Measurements from ENCODE around the gene NME9. TPM values are rescaled to one million over a fixed set of nuclear protein-coding genes. Genes with fewer than 3 reads are reported as not detected.
"Not testable (repeated sequence)": the region's sequence is repeated elsewhere in the genome, so short reads cannot be mapped to it uniquely, and the experiment has no call there.

Gene NME9, protein sequence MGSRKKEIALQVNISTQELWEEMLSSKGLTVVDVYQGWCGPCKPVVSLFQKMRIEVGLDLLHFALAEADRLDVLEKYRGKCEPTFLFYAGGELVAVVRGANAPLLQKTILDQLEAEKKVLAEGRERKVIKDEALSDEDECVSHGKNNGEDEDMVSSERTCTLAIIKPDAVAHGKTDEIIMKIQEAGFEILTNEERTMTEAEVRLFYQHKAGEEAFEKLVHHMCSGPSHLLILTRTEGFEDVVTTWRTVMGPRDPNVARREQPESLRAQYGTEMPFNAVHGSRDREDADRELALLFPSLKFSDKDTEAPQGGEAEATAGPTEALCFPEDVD
- polyA plus RNA-seq, result under 1 TPM; 0.06 to 0.12 TPM

DNA sequence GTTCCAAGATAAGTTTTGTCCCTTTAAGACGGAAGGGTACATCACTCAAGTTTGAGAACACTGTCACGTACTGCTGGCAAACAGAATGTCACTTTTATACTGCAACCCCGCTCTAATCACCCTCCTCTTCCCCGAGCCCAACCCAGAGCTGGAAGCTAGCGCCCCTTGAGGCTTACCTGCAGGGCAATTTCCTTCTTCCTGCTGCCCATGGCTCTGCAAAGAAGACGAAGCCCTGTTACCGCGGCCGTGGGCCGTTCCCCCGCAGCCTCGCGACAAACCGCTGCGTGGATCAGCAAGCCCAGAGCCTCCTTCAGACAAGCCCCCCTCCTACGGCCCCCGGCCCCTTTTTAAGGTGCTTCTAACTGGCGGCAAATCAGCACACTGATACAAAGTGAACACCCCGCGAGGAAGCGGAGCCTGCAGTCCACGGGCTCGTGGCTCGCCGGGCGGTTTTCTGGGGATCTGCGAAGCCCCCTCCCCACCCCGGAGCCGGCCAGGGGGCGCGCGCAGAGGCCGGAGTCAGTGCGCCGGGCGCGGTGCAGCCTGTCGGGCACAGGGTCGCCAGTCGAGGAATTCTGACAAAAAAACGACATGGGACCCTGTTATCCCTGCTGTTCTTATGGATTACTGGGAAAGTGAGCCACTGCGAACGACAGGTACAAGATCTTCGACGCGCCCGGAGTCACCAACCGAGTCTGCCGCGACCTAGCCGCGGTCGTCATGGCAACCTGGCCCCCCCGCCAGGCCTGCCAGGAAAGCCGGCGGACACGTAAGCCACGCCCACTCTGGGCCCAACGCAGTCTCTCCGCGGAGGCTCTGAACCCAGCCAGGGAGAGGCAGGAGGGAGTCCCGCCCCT, at the start of gene NME9:
Gene NME9, minus strand, starts transcription at position 725 of the 857 bp plus-strand sequence. Its CDS starts 516 bp downstream, at position 209.
- H3K4me1 ChIP-seq (ENCODE audit: control insufficient read depth in 2 of 2, insufficient read depth in 2 of 2, low read length in 1 of 2), result peaks cover 6 to 8% of the 10 kb centered on the region in 2 donors
- peak within 1 kb of the TSS in 1 of 2 donors; percentile 20 for H3K27ac ChIP-seq (ENCODE audit: low read depth in 2 of 2, low read length in 1 of 2)
- H3K9me3 ChIP-seq (ENCODE audit: control insufficient read depth in 2 of 2, insufficient read depth in 1 of 2, low read depth in 1 of 2, low read length in 1 of 2), result no peaks in the 10 kb centered on the region
- no peaks in the 10 kb centered on the region for H3K36me3 ChIP-seq (ENCODE audit: control insufficient read depth in 2 of 2, insufficient read depth in 2 of 2, low read length in 1 of 2)
- H3K27me3 ChIP-seq (ENCODE audit: control insufficient read depth in 1 of 2, insufficient read depth in 2 of 2, low read length in 2 of 2), result no peaks in the 10 kb centered on the region
- 1% methylated on average over 61 to 62 of the region's 62 CpGs for WGBS, 2 donors
- H3K4me3 ChIP-seq (ENCODE audit: low read depth in 1 of 2, low read length in 2 of 2), result peak within 1 kb of the TSS; percentile 55 to 68

DNA sequence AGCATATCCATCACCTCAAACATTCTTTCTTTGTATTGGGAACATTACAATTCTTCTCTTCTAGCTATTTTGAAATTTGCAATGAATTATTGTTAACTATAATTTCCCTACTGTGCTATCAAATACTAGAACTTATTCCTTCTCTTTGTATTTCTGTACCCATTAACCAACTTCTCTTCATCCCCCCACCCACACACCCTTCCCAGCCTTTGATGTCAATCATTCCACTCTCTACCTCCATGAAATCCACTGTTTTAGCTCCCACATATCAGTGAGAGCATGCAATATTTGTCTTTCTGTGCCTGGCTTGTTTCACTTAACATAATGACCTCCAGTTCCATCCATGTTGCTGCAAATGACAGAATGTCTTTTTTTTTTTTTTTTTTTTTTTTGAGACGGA, 49.3 kb upstream of the NME9 start:
- H3K4me1 ChIP-seq (ENCODE audit: control insufficient read depth in 2 of 2, insufficient read depth in 2 of 2, low read length in 1 of 2), result peaks cover 0 to 9% of the 10 kb centered on the region in 2 donors
- no peaks in the 10 kb centered on the region for H3K9me3 ChIP-seq (ENCODE audit: control insufficient read depth in 2 of 2, insufficient read depth in 1 of 2, low read depth in 1 of 2, low read length in 1 of 2)
- no peak overlapping the region for H3K27ac ChIP-seq (ENCODE audit: low read depth in 2 of 2, low read length in 1 of 2)
- 86 to 100% methylated on average over 1 of the region's 1 CpG for WGBS, 2 donors
- no peaks in the 10 kb centered on the region for H3K27me3 ChIP-seq (ENCODE audit: control insufficient read depth in 1 of 2, insufficient read depth in 2 of 2, low read length in 2 of 2)
- H3K4me3 ChIP-seq (ENCODE audit: low read depth in 1 of 2, low read length in 2 of 2), result no peak overlapping the region
- H3K36me3 ChIP-seq (ENCODE audit: control insufficient read depth in 2 of 2, insufficient read depth in 2 of 2, low read length in 1 of 2), result no peaks in the 10 kb centered on the region

DNA sequence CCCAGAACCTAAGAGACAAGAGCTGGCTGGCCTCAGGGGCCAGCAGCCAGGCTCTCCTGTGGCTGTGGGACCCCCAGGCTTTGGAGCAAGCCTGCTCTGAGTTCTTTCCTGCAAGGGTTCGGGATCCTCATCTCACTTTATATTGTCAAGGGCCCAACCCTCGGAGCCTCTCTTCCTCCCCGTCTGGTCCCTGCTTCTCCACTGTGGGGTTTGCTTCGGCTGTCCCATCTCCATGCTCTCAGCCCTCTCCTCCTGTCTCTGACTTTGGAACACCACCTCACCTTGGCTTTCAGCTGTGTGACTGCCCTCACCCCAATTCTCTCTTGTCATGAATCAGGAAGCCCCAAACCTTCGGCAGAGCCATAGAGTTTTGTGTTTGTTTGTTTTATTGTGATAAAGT, 48.7 kb upstream of the NME9 start:
- Histone ChIP-seq H3K9me3 (ENCODE audit: control insufficient read depth in 2 of 2, insufficient read depth in 1 of 2, low read depth in 1 of 2, low read length in 1 of 2) (no peaks in the 10 kb centered on the region), H3K36me3 (ENCODE audit: control insufficient read depth in 2 of 2, insufficient read depth in 2 of 2, low read length in 1 of 2) (no peaks in the 10 kb centered on the region), H3K27me3 (ENCODE audit: control insufficient read depth in 1 of 2, insufficient read depth in 2 of 2, low read length in 2 of 2) (no peaks in the 10 kb centered on the region), H3K4me3 (ENCODE audit: low read depth in 1 of 2, low read length in 2 of 2) (no peak overlapping the region), H3K4me1 (ENCODE audit: control insufficient read depth in 2 of 2, insufficient read depth in 2 of 2, low read length in 1 of 2) (peaks cover 0 to 9% of the 10 kb centered on the region in 2 donors), H3K27ac (ENCODE audit: low read depth in 2 of 2, low read length in 1 of 2) (no peak overlapping the region)
- 87 to 92% methylated on average over 5 of the region's 5 CpGs for WGBS, 2 donors

DNA sequence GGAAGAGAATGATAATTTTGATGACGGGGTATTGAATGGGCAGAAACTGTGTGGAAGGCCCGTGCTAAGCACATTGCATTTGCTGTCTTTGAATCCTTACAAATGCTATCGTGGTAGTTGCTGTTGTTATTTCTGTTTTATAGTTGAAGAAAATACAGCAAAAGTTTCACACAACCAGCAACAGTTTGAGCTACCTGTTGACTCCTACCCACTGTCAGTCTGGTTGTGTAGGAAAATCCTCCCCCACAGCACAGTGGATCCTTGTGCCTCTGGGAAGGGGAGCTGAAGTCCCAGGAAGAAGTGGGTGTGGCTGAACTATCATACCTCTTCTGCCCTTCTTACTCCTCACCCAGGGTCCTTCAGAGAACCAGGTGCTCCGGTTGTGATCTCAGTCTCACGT, 48.2 kb upstream of the NME9 start:
- 82 to 84% methylated on average over 5 of the region's 5 CpGs for WGBS, 2 donors
- no peaks in the 10 kb centered on the region for H3K36me3 ChIP-seq (ENCODE audit: control insufficient read depth in 2 of 2, insufficient read depth in 2 of 2, low read length in 1 of 2)
- H3K27ac ChIP-seq (ENCODE audit: low read depth in 2 of 2, low read length in 1 of 2), result no peak overlapping the region
- no peaks in the 10 kb centered on the region for H3K27me3 ChIP-seq (ENCODE audit: control insufficient read depth in 1 of 2, insufficient read depth in 2 of 2, low read length in 2 of 2)
- no peaks in the 10 kb centered on the region for H3K9me3 ChIP-seq (ENCODE audit: control insufficient read depth in 2 of 2, insufficient read depth in 1 of 2, low read depth in 1 of 2, low read length in 1 of 2)
- H3K4me1 ChIP-seq (ENCODE audit: control insufficient read depth in 2 of 2, insufficient read depth in 2 of 2, low read length in 1 of 2), result peaks cover 0 to 9% of the 10 kb centered on the region in 2 donors
- no peak overlapping the region for H3K4me3 ChIP-seq (ENCODE audit: low read depth in 1 of 2, low read length in 2 of 2)

DNA sequence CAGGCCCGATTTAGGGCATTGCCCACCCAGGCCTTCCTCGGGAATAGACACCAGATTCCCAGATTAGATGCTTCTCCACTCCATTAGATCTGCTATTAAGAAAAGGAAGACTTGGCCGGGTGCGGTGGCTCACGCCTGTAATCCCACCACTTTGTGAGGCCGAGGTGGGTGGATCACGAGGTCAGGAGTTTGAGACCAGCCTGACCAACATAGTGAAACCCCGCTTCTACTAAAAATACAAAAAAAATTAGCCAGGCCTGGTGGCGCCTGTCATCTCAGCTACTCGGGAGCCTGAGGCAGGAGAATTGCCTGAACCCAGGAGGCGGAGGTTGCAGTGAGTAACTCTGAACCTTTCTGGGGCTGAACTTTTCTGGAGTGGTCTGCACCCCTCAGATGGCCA, 47.6 kb upstream of the NME9 start:
- not testable (repeated sequence) for H3K27ac ChIP-seq (ENCODE audit: low read depth in 2 of 2, low read length in 1 of 2)
- 92 to 95% methylated on average over 11 of the region's 11 CpGs for WGBS, 2 donors

DNA sequence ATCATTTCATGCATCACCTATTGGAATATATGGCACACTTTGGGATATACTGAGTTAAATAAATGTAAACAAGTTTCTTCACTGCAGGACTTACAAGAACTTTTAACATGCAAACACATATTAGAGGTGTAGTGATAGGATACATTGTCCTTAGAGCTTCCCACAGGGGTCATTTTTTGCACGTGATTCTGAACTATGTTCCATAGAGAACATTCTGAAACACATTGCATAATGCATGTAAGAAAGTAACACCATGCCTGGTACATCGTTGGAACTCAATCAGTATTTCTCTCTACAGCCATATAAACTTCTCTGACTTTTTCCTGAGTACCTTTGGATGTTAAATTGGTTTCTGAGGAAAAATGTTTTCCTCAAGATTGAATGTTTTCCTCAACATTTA, 47.0 kb upstream of the NME9 start:
- H3K27ac ChIP-seq (ENCODE audit: low read depth in 2 of 2, low read length in 1 of 2), result no peak overlapping the region
- no peaks in the 10 kb centered on the region for H3K27me3 ChIP-seq (ENCODE audit: control insufficient read depth in 1 of 2, insufficient read depth in 2 of 2, low read length in 2 of 2)
- H3K4me1 ChIP-seq (ENCODE audit: control insufficient read depth in 2 of 2, insufficient read depth in 2 of 2, low read length in 1 of 2), result peaks cover 0 to 3% of the 10 kb centered on the region in 2 donors
- 73 to 77% methylated on average over 2 of the region's 2 CpGs for WGBS, 2 donors
- no peaks in the 10 kb centered on the region for H3K9me3 ChIP-seq (ENCODE audit: control insufficient read depth in 2 of 2, insufficient read depth in 1 of 2, low read depth in 1 of 2, low read length in 1 of 2)
- no peak overlapping the region for H3K4me3 ChIP-seq (ENCODE audit: low read depth in 1 of 2, low read length in 2 of 2)
- no peaks in the 10 kb centered on the region for H3K36me3 ChIP-seq (ENCODE audit: control insufficient read depth in 2 of 2, insufficient read depth in 2 of 2, low read length in 1 of 2)

More for the DNA sequence above, 47.6 kb upstream of the NME9 start:
- not testable (repeated sequence) for H3K27me3 ChIP-seq (ENCODE audit: control insufficient read depth in 1 of 2, insufficient read depth in 2 of 2, low read length in 2 of 2); H3K4me3 ChIP-seq (ENCODE audit: low read depth in 1 of 2, low read length in 2 of 2); H3K36me3 ChIP-seq (ENCODE audit: control insufficient read depth in 2 of 2, insufficient read depth in 2 of 2, low read length in 1 of 2); H3K9me3 ChIP-seq (ENCODE audit: control insufficient read depth in 2 of 2, insufficient read depth in 1 of 2, low read depth in 1 of 2, low read length in 1 of 2); H3K4me1 ChIP-seq (ENCODE audit: control insufficient read depth in 2 of 2, insufficient read depth in 2 of 2, low read length in 1 of 2)

DNA sequence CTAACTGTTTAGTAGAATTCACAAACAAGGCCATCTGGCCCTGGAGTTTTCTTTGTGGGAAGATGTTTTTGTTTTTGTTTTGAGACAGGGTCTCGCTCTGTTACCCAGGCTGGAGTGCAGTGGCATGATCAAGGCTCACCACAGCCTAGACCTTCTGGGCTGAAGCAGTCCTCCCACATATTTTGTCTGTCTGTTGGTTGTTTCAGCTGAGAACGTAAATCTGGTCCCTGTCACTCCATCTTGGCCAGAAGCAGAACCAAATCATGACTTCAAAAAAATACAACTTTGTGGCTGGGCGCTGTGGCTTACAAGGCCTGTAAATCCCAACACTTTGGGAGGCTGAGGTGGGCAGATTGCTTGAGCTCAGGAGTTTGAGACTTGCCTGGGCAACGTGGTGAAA, 45.8 kb upstream of the NME9 start:
- WGBS, 2 donors, result 74 to 77% methylated on average over 4 of the region's 4 CpGs

DNA sequence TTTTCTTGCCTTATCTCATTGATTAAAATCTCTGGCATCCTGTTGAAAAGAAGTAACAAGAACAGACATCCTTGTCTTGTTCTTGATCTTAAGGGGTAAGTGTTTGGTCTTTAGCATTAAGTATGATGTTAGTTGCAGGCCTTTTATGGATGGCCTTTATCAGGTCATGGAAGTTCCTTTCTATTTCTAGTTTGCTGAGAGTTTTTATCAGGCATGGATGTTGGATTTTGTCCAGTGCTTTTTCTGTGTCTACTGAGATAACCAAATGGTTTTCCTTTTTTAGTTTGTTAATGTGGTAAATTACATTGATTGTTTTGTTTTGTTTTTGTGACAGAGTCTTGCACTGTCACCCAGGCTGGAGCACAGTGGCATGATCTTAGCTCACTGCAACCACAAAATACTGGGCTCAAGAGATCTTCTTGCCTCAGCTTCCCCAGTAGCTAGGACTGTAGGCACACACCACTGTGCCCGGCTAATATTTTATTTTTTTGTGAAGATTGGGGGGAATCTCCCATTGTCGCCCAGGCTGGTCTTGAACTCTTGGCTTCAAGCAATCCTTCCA, 45.0 kb upstream of the NME9 start:
- WGBS, 2 donors, result 49 to 72% methylated on average over 2 of the region's 2 CpGs
- Histone ChIP-seq H3K27ac (ENCODE audit: low read depth in 2 of 2, low read length in 1 of 2) (no peak overlapping the region), H3K4me1 (ENCODE audit: control insufficient read depth in 2 of 2, insufficient read depth in 2 of 2, low read length in 1 of 2) (no peaks in the 10 kb centered on the region), H3K9me3 (ENCODE audit: control insufficient read depth in 2 of 2, insufficient read depth in 1 of 2, low read depth in 1 of 2, low read length in 1 of 2) (no peaks in the 10 kb centered on the region), H3K4me3 (ENCODE audit: low read depth in 1 of 2, low read length in 2 of 2) (no peak overlapping the region), H3K27me3 (ENCODE audit: control insufficient read depth in 1 of 2, insufficient read depth in 2 of 2, low read length in 2 of 2) (no peaks in the 10 kb centered on the region), H3K36me3 (ENCODE audit: control insufficient read depth in 2 of 2, insufficient read depth in 2 of 2, low read length in 1 of 2) (no peaks in the 10 kb centered on the region)

More for the DNA sequence above, 45.8 kb upstream of the NME9 start:
- Histone ChIP-seq H3K9me3 (ENCODE audit: control insufficient read depth in 2 of 2, insufficient read depth in 1 of 2, low read depth in 1 of 2, low read length in 1 of 2) (no peaks in the 10 kb centered on the region), H3K4me1 (ENCODE audit: control insufficient read depth in 2 of 2, insufficient read depth in 2 of 2, low read length in 1 of 2) (no peaks in the 10 kb centered on the region), H3K27me3 (ENCODE audit: control insufficient read depth in 1 of 2, insufficient read depth in 2 of 2, low read length in 2 of 2) (no peaks in the 10 kb centered on the region), H3K4me3 (ENCODE audit: low read depth in 1 of 2, low read length in 2 of 2) (no peak overlapping the region), H3K36me3 (ENCODE audit: control insufficient read depth in 2 of 2, insufficient read depth in 2 of 2, low read length in 1 of 2) (no peaks in the 10 kb centered on the region), H3K27ac (ENCODE audit: low read depth in 2 of 2, low read length in 1 of 2) (no peak overlapping the region)

DNA sequence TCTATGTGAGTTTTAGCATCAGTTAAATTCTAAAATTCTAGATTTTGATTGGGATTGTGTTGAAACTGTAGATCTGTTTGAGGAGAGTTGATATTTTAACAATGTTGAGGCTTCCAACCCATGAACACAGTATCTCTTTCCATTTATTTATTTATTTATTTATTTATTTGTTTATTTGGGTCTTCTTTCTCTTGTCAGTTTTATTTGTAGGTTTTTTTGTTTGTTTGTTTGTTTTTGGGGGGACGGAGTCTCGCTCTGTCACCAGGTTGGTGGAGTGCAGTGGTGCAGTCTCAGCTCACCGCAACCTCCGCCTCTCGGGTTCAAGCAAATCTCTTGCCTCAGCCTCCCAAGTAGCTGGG, 44.1 kb upstream of the NME9 start:
- Histone ChIP-seq H3K4me3 (ENCODE audit: low read depth in 1 of 2, low read length in 2 of 2) (no peak overlapping the region), H3K36me3 (ENCODE audit: control insufficient read depth in 2 of 2, insufficient read depth in 2 of 2, low read length in 1 of 2) (no peaks in the 10 kb centered on the region), H3K4me1 (ENCODE audit: control insufficient read depth in 2 of 2, insufficient read depth in 2 of 2, low read length in 1 of 2) (no peaks in the 10 kb centered on the region), H3K27ac (ENCODE audit: low read depth in 2 of 2, low read length in 1 of 2) (no peak overlapping the region), H3K9me3 (ENCODE audit: control insufficient read depth in 2 of 2, insufficient read depth in 1 of 2, low read depth in 1 of 2, low read length in 1 of 2) (no peaks in the 10 kb centered on the region), H3K27me3 (ENCODE audit: control insufficient read depth in 1 of 2, insufficient read depth in 2 of 2, low read length in 2 of 2) (no peaks in the 10 kb centered on the region)
- WGBS, 2 donors, result 98% methylated on average over 5 of the region's 5 CpGs

Data from esophagus (tissue), 2 donors.